ENCODE data around the gene SMAD2.

DNA sequence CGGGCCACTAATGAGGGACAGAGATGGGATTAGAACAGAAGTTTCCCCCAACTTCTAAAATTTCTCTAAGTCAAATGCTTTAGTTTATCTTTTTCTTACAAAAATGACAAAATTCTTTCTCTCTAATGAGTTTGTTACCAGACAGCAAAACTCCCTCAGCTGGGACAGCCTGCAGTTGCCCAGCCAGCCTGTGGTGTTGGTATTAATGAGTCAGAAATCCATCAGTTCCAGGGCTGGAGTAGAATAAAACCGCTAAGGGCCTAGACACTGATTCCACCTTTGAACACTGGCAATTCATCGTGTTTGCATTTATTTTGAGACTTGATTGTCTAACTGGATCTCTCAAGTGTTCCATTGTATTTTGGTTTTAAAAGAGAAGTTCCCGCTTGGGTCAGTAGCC lies 38.3 kb upstream of the SMAD2 start:
- TF ChIP-seq, protein P1, sequence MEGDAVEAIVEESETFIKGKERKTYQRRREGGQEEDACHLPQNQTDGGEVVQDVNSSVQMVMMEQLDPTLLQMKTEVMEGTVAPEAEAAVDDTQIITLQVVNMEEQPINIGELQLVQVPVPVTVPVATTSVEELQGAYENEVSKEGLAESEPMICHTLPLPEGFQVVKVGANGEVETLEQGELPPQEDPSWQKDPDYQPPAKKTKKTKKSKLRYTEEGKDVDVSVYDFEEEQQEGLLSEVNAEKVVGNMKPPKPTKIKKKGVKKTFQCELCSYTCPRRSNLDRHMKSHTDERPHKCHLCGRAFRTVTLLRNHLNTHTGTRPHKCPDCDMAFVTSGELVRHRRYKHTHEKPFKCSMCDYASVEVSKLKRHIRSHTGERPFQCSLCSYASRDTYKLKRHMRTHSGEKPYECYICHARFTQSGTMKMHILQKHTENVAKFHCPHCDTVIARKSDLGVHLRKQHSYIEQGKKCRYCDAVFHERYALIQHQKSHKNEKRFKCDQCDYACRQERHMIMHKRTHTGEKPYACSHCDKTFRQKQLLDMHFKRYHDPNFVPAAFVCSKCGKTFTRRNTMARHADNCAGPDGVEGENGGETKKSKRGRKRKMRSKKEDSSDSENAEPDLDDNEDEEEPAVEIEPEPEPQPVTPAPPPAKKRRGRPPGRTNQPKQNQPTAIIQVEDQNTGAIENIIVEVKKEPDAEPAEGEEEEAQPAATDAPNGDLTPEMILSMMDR (IDR thresholded peaks at IDR 0.05): no peak
- TF ChIP-seq POLR2A (IDR thresholded peaks at IDR 0.05): no peak

Data from right lobe of liver (tissue), 4 donors.